ENCODE measurements around the gene TENT4B.
"Not testable (repeated sequence)": the region's sequence is repeated elsewhere in the genome, so short reads cannot be mapped to it uniquely, and the experiment has no call there.

Gene TENT4B

GRCh38 chr16:50234771-50235556 is 81.9 kb downstream of the TENT4B start:
- DNase-seq (ENCODE audit: low read depth, low spot score): no peak

- DNase-seq (ENCODE audit: low read depth, low spot score): no peak
Measured at GRCh38 chr16:50235581-50235980, 82.5 kb downstream of the TENT4B start.

- no peak for DNase-seq (ENCODE audit: low read depth, low spot score)
Measured at GRCh38 chr16:50238314-50238713, 85.2 kb downstream of the TENT4B start.

GRCh38 chr16:50238868-50239301 is 85.8 kb downstream of the TENT4B start:
- DNase-seq (ENCODE audit: low read depth, low spot score): no peak

GRCh38 chr16:50243024-50243423 is 89.9 kb downstream of the TENT4B start:
- not testable (repeated sequence) for DNase-seq (ENCODE audit: low read depth, low spot score)

- no peak for DNase-seq (ENCODE audit: low read depth, low spot score)
Measured at GRCh38 chr16:50244140-50244503, 91.0 kb downstream of the TENT4B start.

GRCh38 chr16:50244504-50245416 is 91.7 kb downstream of the TENT4B start:
- DNase-seq (ENCODE audit: low read depth, low spot score): no peak

- no peak for DNase-seq (ENCODE audit: low read depth, low spot score)
Measured at GRCh38 chr16:50245417-50246298, 92.6 kb downstream of the TENT4B start.

GRCh38 chr16:50246299-50247122 is 93.4 kb downstream of the TENT4B start:
- no peak for DNase-seq (ENCODE audit: low read depth, low spot score)

GRCh38 chr16:50247123-50247905 is 94.2 kb downstream of the TENT4B start:
- no peak for DNase-seq (ENCODE audit: low read depth, low spot score)

- DNase-seq (ENCODE audit: low read depth, low spot score): no peak
Measured at GRCh38 chr16:50247906-50248608, 95.0 kb downstream of the TENT4B start.

- no peak for DNase-seq (ENCODE audit: low read depth, low spot score)
Measured at GRCh38 chr16:50248845-50249244, 95.7 kb downstream of the TENT4B start.

- no peak for DNase-seq (ENCODE audit: low read depth, low spot score)
Measured at GRCh38 chr16:50251375-50252081, 98.4 kb downstream of the TENT4B start.

- no peak for DNase-seq (ENCODE audit: low read depth, low spot score)
Measured at GRCh38 chr16:50252082-50252611, 99.0 kb downstream of the TENT4B start.

- DNase-seq (ENCODE audit: low read depth, low spot score): no peak
Measured at GRCh38 chr16:50252874-50253513, 99.9 kb downstream of the TENT4B start.

- no peak for DNase-seq (ENCODE audit: low read depth, low spot score)
Measured at GRCh38 chr16:50253514-50253910, 100.4 kb downstream of the TENT4B start.

- no peak for DNase-seq (ENCODE audit: low read depth, low spot score)
Measured at GRCh38 chr16:50254072-50254471, 101.0 kb downstream of the TENT4B start.

- no peak for DNase-seq (ENCODE audit: low read depth, low spot score)
Measured at GRCh38 chr16:50255538-50255937, 102.4 kb downstream of the TENT4B start.

All from brain pericyte (primary cell).